Subcutaneous abdominal adipose tissue (tissue), 5 donors: ENCODE data around the gene NET1.
"Not testable (repeated sequence)": the region's sequence is repeated elsewhere in the genome, so short reads cannot be mapped to it uniquely, and the experiment has no call there.

Experiments
- H3K27ac ChIP-seq: one replicate; pipeline ENCODE4 v1.7.0; 2013; ENCODE audit warnings: low read depth, mild to moderate bottlenecking, inconsistent platforms, low read length, moderate library complexity
- H3K27me3 ChIP-seq, 5 donors: one replicate each; pipeline ENCODE4 v1.7.0; 2013; ENCODE audit warnings: low read length in 5 of 5, inconsistent platforms in 1 of 5; ENCODE audit not compliant: control insufficient read depth in 5 of 5, insufficient read depth in 4 of 5
- H3K36me3 ChIP-seq, 5 donors: one replicate each; pipeline ENCODE4 v1.7.0; 2013; ENCODE audit warnings: low read length in 5 of 5; ENCODE audit not compliant: control insufficient read depth in 5 of 5, insufficient read depth in 5 of 5
- H3K4me1 ChIP-seq, 5 donors: one replicate each; pipeline ENCODE4 v1.7.0; 2013; ENCODE audit warnings: low read length in 5 of 5, mild to moderate bottlenecking in 3 of 5, moderate library complexity in 1 of 5; ENCODE audit not compliant: control insufficient read depth in 5 of 5, insufficient read depth in 5 of 5
- H3K4me3 ChIP-seq, 5 donors: one replicate each; pipeline ENCODE4 v1.7.0; 2013; ENCODE audit warnings: low read length in 5 of 5, low read depth in 1 of 5
- H3K9ac ChIP-seq, 5 donors: one replicate each; pipeline ENCODE4 v1.7.0; 2013; ENCODE audit warnings: low read length in 5 of 5, mild to moderate bottlenecking in 4 of 5, moderate library complexity in 3 of 5
- H3K9me3 ChIP-seq, 5 donors: one replicate each; pipeline ENCODE4 v1.7.0; 2013; ENCODE audit warnings: low read length in 5 of 5; ENCODE audit not compliant: control insufficient read depth in 5 of 5
- donor health status: healthy.
- donor health status: healthy.
- donor health status: healthy.
- donor health status: healthy.
- donor health status: healthy.

Gene NET1

GRCh38 chr10:5396556-5397300 lies 15.6 kb upstream of the NET1 start:
- Histone ChIP-seq H3K4me1 (no peaks in the 10 kb centered on the region), H3K4me3 (no peak overlapping the region), H3K9ac (no peak overlapping the region), H3K36me3 (no peaks in the 10 kb centered on the region), H3K27me3 (peaks cover 0 to 3% (median 0%) of the 10 kb centered on the region in 5 donors), H3K9me3 (peaks cover under 1 to 10% (median 5%) of the 10 kb centered on the region in 5 donors), H3K27ac (no peak overlapping the region)

GRCh38 chr10:5399332-5399731 lies 13.0 kb upstream of the NET1 start:
- Histone ChIP-seq H3K9me3 (no peaks in the 10 kb centered on the region), H3K27me3 (peaks cover 0 to 3% (median 0%) of the 10 kb centered on the region in 5 donors), H3K27ac (no peak overlapping the region), H3K4me1 (no peaks in the 10 kb centered on the region), H3K36me3 (no peaks in the 10 kb centered on the region), H3K4me3 (no peak overlapping the region), H3K9ac (no peak overlapping the region)

- H3K4me3 ChIP-seq, result no peak overlapping the region
- H3K27me3 ChIP-seq, result peaks cover 0 to 3% (median 0%) of the 10 kb centered on the region in 5 donors
- H3K36me3 ChIP-seq, result no peaks in the 10 kb centered on the region
- no peaks in the 10 kb centered on the region for H3K4me1 ChIP-seq
- no peak overlapping the region for H3K27ac ChIP-seq
- H3K9me3 ChIP-seq, result no peaks in the 10 kb centered on the region
- no peak overlapping the region for H3K9ac ChIP-seq
Measured at GRCh38 chr10:5400468-5401240, 11.7 kb upstream of the NET1 start.

GRCh38 chr10:5402798-5403197 lies 9.6 kb upstream of the NET1 start:
- H3K4me3 ChIP-seq, result no peak overlapping the region
- no peaks in the 10 kb centered on the region for H3K9me3 ChIP-seq
- no peaks in the 10 kb centered on the region for H3K36me3 ChIP-seq
- H3K27me3 ChIP-seq, result peaks cover 0 to 3% (median 0%) of the 10 kb centered on the region in 5 donors
- no peak overlapping the region for H3K27ac ChIP-seq
- no peaks in the 10 kb centered on the region for H3K4me1 ChIP-seq
- no peak overlapping the region for H3K9ac ChIP-seq

- no peaks in the 10 kb centered on the region for H3K36me3 ChIP-seq
- no peak within 1 kb of the TSS for H3K27ac ChIP-seq
- no peak within 1 kb of the TSS for H3K9ac ChIP-seq
- H3K27me3 ChIP-seq, result peaks cover 0 to 3% (median 0%) of the 10 kb centered on the region in 5 donors
- no peak within 1 kb of the TSS for H3K4me3 ChIP-seq
- no peaks in the 10 kb centered on the region for H3K9me3 ChIP-seq
- no peaks in the 10 kb centered on the region for H3K4me1 ChIP-seq
Measured at GRCh38 chr10:5404208-5405041, 7.9 kb upstream of the NET1 start, which contains the start of gene TUBAL3. TSS of gene TUBAL3 (minus strand) at chr10:5404828. CDS start at chr10:5404792, 36 bp downstream.

- H3K4me3 ChIP-seq, result no peak overlapping the region
- H3K9ac ChIP-seq, result no peak overlapping the region
- H3K27me3 ChIP-seq, result no peaks in the 10 kb centered on the region
- peaks cover 0 to 9% (median 0%) of the 10 kb centered on the region in 5 donors for H3K9me3 ChIP-seq
- H3K36me3 ChIP-seq, result no peaks in the 10 kb centered on the region
- peaks cover 0 to 3% (median 1%) of the 10 kb centered on the region in 5 donors for H3K4me1 ChIP-seq
- H3K27ac ChIP-seq, result no peak overlapping the region
Measured at GRCh38 chr10:5406918-5407317, 5.4 kb upstream of the NET1 start.

- H3K9me3 ChIP-seq, H3K27ac ChIP-seq, H3K27me3 ChIP-seq, H3K36me3 ChIP-seq, H3K4me3 ChIP-seq, H3K9ac ChIP-seq: not testable (repeated sequence)
- peaks cover 0 to 21% (median 15%) of the 10 kb centered on the region in 5 donors for H3K4me1 ChIP-seq
Measured at GRCh38 chr10:5410787-5411186, 1.6 kb upstream of the NET1 start.

GRCh38 chr10:5411941-5412276 lies 448 bp upstream of the NET1 start:
- Histone ChIP-seq H3K4me1 (peaks cover 0 to 21% (median 15%) of the 10 kb centered on the region in 5 donors), H3K9ac (peak overlapping the region in 2 of 5 donors; percentile 24 to 26), H3K9me3 (peaks cover 0 to 9% (median 0%) of the 10 kb centered on the region in 5 donors), H3K4me3 (peak overlapping the region; percentile 59 to 79 (median 69)), H3K27me3 (no peaks in the 10 kb centered on the region), H3K27ac (peak overlapping the region; percentile 37), H3K36me3 (no peaks in the 10 kb centered on the region)

- H3K9ac ChIP-seq, result peak overlapping the region in 4 of 5 donors; percentile 35 to 79 (median 56)
- H3K27ac ChIP-seq, result peak overlapping the region; percentile 74
- peaks cover 0 to 21% (median 15%) of the 10 kb centered on the region in 5 donors for H3K4me1 ChIP-seq
- H3K4me3 ChIP-seq, result peak overlapping the region; percentile 66 to 86 (median 75)
- no peaks in the 10 kb centered on the region for H3K27me3 ChIP-seq
- peaks cover 0 to 9% (median 0%) of the 10 kb centered on the region in 5 donors for H3K9me3 ChIP-seq
- H3K36me3 ChIP-seq, result no peaks in the 10 kb centered on the region
Measured at GRCh38 chr10:5413012-5413938, 918 bp downstream of the NET1 start.
